Cardiac muscle cell (in vitro differentiated cells and primary cell): Measurements from ENCODE around the gene CEBPG. TPM values are rescaled to one million over a fixed set of nuclear protein-coding genes. Genes with fewer than 3 reads are reported as not detected.

Experiments
- DNase-seq, 2 donors: peaks; one replicate each; pipeline versions ENCODE4 v3.0.0 to v3.0.0-alpha.2; 2010 to 2017; ENCODE audit warnings: low read depth in 1 of 2, low spot score in 1 of 2
- H3K27ac ChIP-seq: fragments of 200-600 bp; sonication (generic); 2 replicates; pipeline ENCODE4 v1.5.1; 2016
- H3K27me3 ChIP-seq: fragments of 200-600 bp; sonication (generic); 2 replicates; pipeline ENCODE4 v1.6.0; 2016; ENCODE audit warnings: control low read depth
- H3K36me3 ChIP-seq: fragments of 200-600 bp; sonication (generic); 2 replicates; pipeline ENCODE4 v1.5.1; 2016; ENCODE audit warnings: control low read depth
- H3K4me1 ChIP-seq: fragments of 200-600 bp; sonication (generic); 2 replicates; pipeline ENCODE4 v1.8.1; 2017; ENCODE audit warnings: low read depth, mild to moderate bottlenecking, mixed run types
- H3K4me3 ChIP-seq: fragments of 200-600 bp; sonication (generic); 2 replicates; pipeline ENCODE4 v1.5.1; 2016; ENCODE audit warnings: mild to moderate bottlenecking
- H3K9me3 ChIP-seq: fragments of 200-600 bp; sonication (generic); 2 replicates; pipeline ENCODE4 v1.5.1; 2017; ENCODE audit warnings: low read depth, mild to moderate bottlenecking, control low read depth
- CTCF ChIP-seq: IDR thresholded peaks from 2 replicates; pipeline ENCODE4 v1.5.1; 2012; ENCODE audit warnings: low read depth, mild to moderate bottlenecking, low read length
- polyA plus RNA-seq: library from polyadenylated mRNA; unstranded; fragments of >200 nt; fragmentation: Nextera tagmentation; extraction: Ambion mirVana; gene quantifications from 2 replicates; pipeline ENCODE4 v1.2.1, GENCODE V29; 2016
- total RNA-seq: library from RNA; depleted of rRNA; stranded (reverse); fragments of >200 nt; gene quantifications from 2 replicates; pipeline ENCODE4 v1.2.3, GENCODE V29; 2016

CEBPG gene
- total and polyA plus RNA-seq, 2 experiments from 2014 or later: 17.4 to 21.1 TPM

- DNase-seq: no peak
- no peak overlapping the region for H3K27ac ChIP-seq
- peaks cover 3% of the 10 kb centered on the region for H3K4me1 ChIP-seq
- no peaks in the 10 kb centered on the region for H3K9me3 ChIP-seq
- no peak overlapping the region for H3K4me3 ChIP-seq
- TF ChIP-seq CTCF: no peak
- H3K27me3 ChIP-seq: no peaks in the 10 kb centered on the region
- no peaks in the 10 kb centered on the region for H3K36me3 ChIP-seq
Measured at GRCh38 chr19:33427801-33428626, 54.5 kb downstream of the CEBPG start.

GRCh38 chr19:33428627-33429125, 55.2 kb downstream of the CEBPG start:
- H3K27me3 ChIP-seq: no peaks in the 10 kb centered on the region
- DNase-seq: no peak
- H3K9me3 ChIP-seq: no peaks in the 10 kb centered on the region
- peaks cover 3% of the 10 kb centered on the region for H3K4me1 ChIP-seq
- H3K27ac ChIP-seq: no peak overlapping the region
- no peak for TF ChIP-seq CTCF
- no peak overlapping the region for H3K4me3 ChIP-seq
- no peaks in the 10 kb centered on the region for H3K36me3 ChIP-seq

- no peak for DNase-seq
- no peak for TF ChIP-seq CTCF
- H3K4me1 ChIP-seq: peaks cover 3% of the 10 kb centered on the region
Measured at GRCh38 chr19:33429891-33430673, 56.6 kb downstream of the CEBPG start.

GRCh38 chr19:33430674-33431277, 57.3 kb downstream of the CEBPG start:
- peaks cover 3% of the 10 kb centered on the region for H3K4me1 ChIP-seq
- no peaks in the 10 kb centered on the region for H3K9me3 ChIP-seq
- H3K27ac ChIP-seq: no peak overlapping the region
- no peak overlapping the region for H3K4me3 ChIP-seq
- no peaks in the 10 kb centered on the region for H3K27me3 ChIP-seq
- H3K36me3 ChIP-seq: no peaks in the 10 kb centered on the region
- peak; percentile 73 to 76 for DNase-seq
- peak; percentile 83 for TF ChIP-seq CTCF

More at GRCh38 chr19:33429891-33430673, 56.6 kb downstream of the CEBPG start:
- H3K9me3 ChIP-seq: no peaks in the 10 kb centered on the region
- H3K36me3 ChIP-seq: no peaks in the 10 kb centered on the region
- H3K27ac ChIP-seq: no peak overlapping the region
- H3K27me3 ChIP-seq: no peaks in the 10 kb centered on the region
- H3K4me3 ChIP-seq: no peak overlapping the region

- no peak overlapping the region for H3K27ac ChIP-seq
- no peak for DNase-seq
- H3K9me3 ChIP-seq: no peaks in the 10 kb centered on the region
- no peak overlapping the region for H3K4me3 ChIP-seq
- no peak for TF ChIP-seq CTCF
- H3K36me3 ChIP-seq: no peaks in the 10 kb centered on the region
- H3K4me1 ChIP-seq: peaks cover under 1% of the 10 kb centered on the region
- H3K27me3 ChIP-seq: no peaks in the 10 kb centered on the region
Measured at GRCh38 chr19:33432015-33432414, 58.5 kb downstream of the CEBPG start.

Other genes with a start within 250 kb of the CEBPG start
- gene WDR88, start 241.6 kb upstream of the CEBPG start, total RNA-seq: not detected in 2 replicates
- gene WDR88, start 241.6 kb upstream of the CEBPG start, polyA plus RNA-seq: 0.78 and 0.79 TPM in 2 replicates
- 38.4 and 51.5 TPM in 2 replicates for gene LRP3, start 179.4 kb upstream of the CEBPG start, total RNA-seq
- 31.8 and 39.4 TPM in 2 replicates for gene LRP3, start 179.4 kb upstream of the CEBPG start, polyA plus RNA-seq
- gene SLC7A10, start 147.9 kb upstream of the CEBPG start, total RNA-seq: not detected in 2 replicates
- 0.86 TPM in 1 of 2 replicates, not detected in the other for gene SLC7A10, start 147.9 kb upstream of the CEBPG start, polyA plus RNA-seq
- gene CEBPA, start 71.2 kb upstream of the CEBPG start, total RNA-seq: 6.2 and 6.7 TPM in 2 replicates
- 2.4 and 3.2 TPM in 2 replicates for gene CEBPA, start 71.2 kb upstream of the CEBPG start, polyA plus RNA-seq
- 40.3 and 66.9 TPM in 2 replicates for gene PEPD, start 148.1 kb downstream of the CEBPG start, total RNA-seq
- 46.6 and 80.6 TPM in 2 replicates for gene PEPD, start 148.1 kb downstream of the CEBPG start, polyA plus RNA-seq
- gene CHST8, start 248.2 kb downstream of the CEBPG start, total RNA-seq: 0.85 and 0.89 TPM in 2 replicates
- gene CHST8, start 248.2 kb downstream of the CEBPG start, polyA plus RNA-seq: 0.12 and 0.84 TPM in 2 replicates